AG04449 (cell line): ENCODE data around the gene DYNLT2B.

Source experiments
- CTCF ChIA-PET: fragments of 350-600 bp; formaldehyde crosslinking; extraction: SDS; loops from one replicate; lab custom pipeline; 2021; ENCODE audit warnings: antibody characterized with exemption; lab: Yijun Ruan, JAX
- POLR2A ChIA-PET: fragments of 400-600, 350-600 bp; formaldehyde crosslinking; extraction: SDS; loops from one replicate; lab custom pipeline; 2020; ENCODE audit warnings: antibody characterized with exemption, inconsistent platforms; lab: Yijun Ruan, JAX
- DNase-seq: peaks from one replicate; pipeline ENCODE4 v3.0.0-alpha.2; 2010; ENCODE audit warnings: low read depth, low spot score
- H3K4me3 ChIP-seq: 2 replicates; pipeline ENCODE4 v1.5.1; 2011; ENCODE audit warnings: low read depth, mild to moderate bottlenecking, control low read depth, low read length
- CTCF ChIP-seq: IDR thresholded peaks from one replicate; pipeline ENCODE4 v1.5.1; 2011; ENCODE audit warnings: mild to moderate bottlenecking, moderate library complexity, low read length, control low read depth, inconsistent platforms; ENCODE audit not compliant: insufficient read depth; ENCODE audit errors: missing control alignments

Gene DYNLT2B

GRCh38 chr3:196334982-196335381 lies 16.9 kb upstream of the DYNLT2B start:
- H3K4me3 ChIP-seq: no peak overlapping the region
- TF ChIP-seq CTCF: no peak
- DNase-seq: no peak
- CTCF ChIA-PET: no interaction called here
- POLR2A ChIA-PET: no interaction called here

GRCh38 chr3:196332168-196332567 lies 14.1 kb upstream of the DYNLT2B start:
- DNase-seq: no peak
- TF ChIP-seq CTCF: no peak
- ChIA-PET POLR2A (no interaction called here), CTCF (no interaction called here)
- H3K4me3 ChIP-seq: no peak overlapping the region

- POLR2A ChIA-PET: no interaction called here
- no peak for TF ChIP-seq CTCF
- DNase-seq: no peak
- no peak overlapping the region for H3K4me3 ChIP-seq
- CTCF ChIA-PET: no interaction called here
Observed at GRCh38 chr3:196327405-196327804, 9.4 kb upstream of the DYNLT2B start.

- no peak for TF ChIP-seq CTCF
- no peak for DNase-seq
- no peak overlapping the region for H3K4me3 ChIP-seq
- ChIA-PET CTCF (no interaction called here), POLR2A (no interaction called here)
Observed at GRCh38 chr3:196326936-196327335, 8.9 kb upstream of the DYNLT2B start.

GRCh38 chr3:196323691-196324090 lies 5.7 kb upstream of the DYNLT2B start:
- TF ChIP-seq CTCF: no peak
- no peak for DNase-seq
- POLR2A ChIA-PET: no interaction called here
- no peak overlapping the region for H3K4me3 ChIP-seq
- CTCF ChIA-PET: no interaction called here

GRCh38 chr3:196323016-196323415 lies 5.0 kb upstream of the DYNLT2B start:
- no peak for DNase-seq
- no peak overlapping the region for H3K4me3 ChIP-seq
- TF ChIP-seq CTCF: no peak
- ChIA-PET POLR2A (no interaction called here), CTCF (no interaction called here)
